ENCODE measurements around the gene DUS1L.
A peak's percentile ranks its signal among the peaks of the same experiment; 100 is the strongest.

DUS1L gene

DNA sequence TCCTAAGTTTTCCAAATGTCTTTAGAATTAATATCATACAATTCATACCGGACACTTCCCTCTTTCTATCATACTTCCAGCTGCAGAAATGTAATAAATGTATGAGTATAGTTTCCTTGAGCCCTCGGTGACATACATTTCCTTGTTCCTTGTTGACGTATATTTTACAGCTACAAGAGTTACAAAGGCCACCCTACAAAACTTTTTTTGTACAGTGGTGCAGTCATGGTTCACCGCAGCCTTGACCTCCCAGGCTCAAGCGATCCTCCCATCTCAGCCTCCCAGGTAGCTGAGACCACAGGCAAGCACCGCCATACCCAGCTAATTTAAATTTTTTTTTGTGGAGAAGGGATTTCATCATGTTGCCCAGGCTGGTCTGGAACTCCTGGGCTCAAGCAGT lies 7.2 kb upstream of the DUS1L start:
- no peak overlapping the region for H3K4me3 Mint-ChIP-seq

GRCh38 chr17:82070611-82071010 lies 5.0 kb upstream of the DUS1L start:
- peaks cover 6% of the 10 kb centered on the region for H3K36me3 Mint-ChIP-seq (ENCODE audit: insufficient read depth)

More for the DNA sequence above, 7.2 kb upstream of the DUS1L start:
- Mint-ChIP-seq H3K9me3 (no peaks in the 10 kb centered on the region), H3K36me3 (ENCODE audit: insufficient read depth) (peaks cover 4% of the 10 kb centered on the region), H3K4me1 (no peaks in the 10 kb centered on the region), H3K27ac (ENCODE audit: low read depth) (no peak overlapping the region), H3K27me3 (no peaks in the 10 kb centered on the region)
- ATAC-seq (replicated peaks; ENCODE audit: extremely low read depth, poor library complexity, severe bottlenecking) = no peak
- DNase-seq (ENCODE audit: low spot score in 2 of 2) = no peak

DNA sequence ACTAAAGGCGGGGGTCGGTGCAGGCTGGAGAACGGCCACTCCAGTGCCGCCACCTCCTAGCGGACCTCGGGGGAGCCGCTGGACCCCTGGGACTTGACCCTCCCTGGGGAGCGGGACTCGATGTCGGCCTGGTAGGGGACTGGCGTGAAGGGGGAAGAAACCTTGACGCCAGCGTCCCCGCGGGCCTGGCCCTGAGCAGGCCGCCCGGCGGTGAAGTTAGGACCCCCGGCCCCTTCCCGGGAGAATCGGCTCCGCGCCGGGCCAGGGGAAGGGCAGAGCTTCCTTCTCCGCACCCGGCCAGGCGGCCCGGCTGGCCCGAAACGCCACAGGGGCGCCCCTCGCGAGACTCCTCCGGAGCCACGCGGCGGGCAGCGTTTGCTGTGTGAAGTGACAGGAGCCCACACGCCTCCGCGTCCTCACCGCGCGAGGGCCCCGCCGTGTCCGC lies 389 bp downstream of the DUS1L start:
- no peaks in the 10 kb centered on the region for H3K27me3 Mint-ChIP-seq
- peak overlapping the region; percentile 92 for H3K27ac Mint-ChIP-seq (ENCODE audit: low read depth)
- ATAC-seq (replicated peaks; ENCODE audit: extremely low read depth, poor library complexity, severe bottlenecking) = peak; percentile 66
- H3K36me3 Mint-ChIP-seq (ENCODE audit: insufficient read depth) = peaks cover 10% of the 10 kb centered on the region
- DNase-seq (ENCODE audit: low spot score in 2 of 2) = no peak
- H3K9me3 Mint-ChIP-seq = no peaks in the 10 kb centered on the region
- H3K4me3 Mint-ChIP-seq = peak overlapping the region; percentile 77
- H3K4me1 Mint-ChIP-seq = peaks cover 7% of the 10 kb centered on the region

More at GRCh38 chr17:82070611-82071010, 5.0 kb upstream of the DUS1L start:
- Mint-ChIP-seq H3K27me3 (no peaks in the 10 kb centered on the region), H3K27ac (ENCODE audit: low read depth) (no peak overlapping the region), H3K4me1 (peaks cover 7% of the 10 kb centered on the region), H3K9me3 (no peaks in the 10 kb centered on the region), H3K4me3 (no peak overlapping the region)
- DNase-seq (ENCODE audit: low spot score in 2 of 2) (no peak), ATAC-seq (replicated peaks; ENCODE audit: extremely low read depth, poor library complexity, severe bottlenecking) (no peak)

GRCh38 chr17:82064433-82065192 lies 991 bp downstream of the DUS1L start:
- no peaks in the 10 kb centered on the region for H3K27me3 Mint-ChIP-seq
- peaks cover 10% of the 10 kb centered on the region for H3K36me3 Mint-ChIP-seq (ENCODE audit: insufficient read depth)
- DNase-seq (ENCODE audit: low spot score in 2 of 2) (no peak), ATAC-seq (replicated peaks; ENCODE audit: extremely low read depth, poor library complexity, severe bottlenecking) (no peak)
- no peaks in the 10 kb centered on the region for H3K9me3 Mint-ChIP-seq
- peaks cover 7% of the 10 kb centered on the region for H3K4me1 Mint-ChIP-seq
- H3K27ac Mint-ChIP-seq (ENCODE audit: low read depth) = peak overlapping the region; percentile 38
- H3K4me3 Mint-ChIP-seq = peak overlapping the region; percentile 77

GRCh38 chr17:82063424-82064415 lies 1.9 kb downstream of the DUS1L start:
- DNase-seq (ENCODE audit: low spot score in 2 of 2) (no peak), ATAC-seq (replicated peaks; ENCODE audit: extremely low read depth, poor library complexity, severe bottlenecking) (no peak)
- peaks cover 11% of the 10 kb centered on the region for H3K36me3 Mint-ChIP-seq (ENCODE audit: insufficient read depth)

GRCh38 chr17:82062984-82063368 lies 2.6 kb downstream of the DUS1L start:
- no peaks in the 10 kb centered on the region for H3K27me3 Mint-ChIP-seq
- H3K27ac Mint-ChIP-seq (ENCODE audit: low read depth) = no peak overlapping the region
- ATAC-seq (replicated peaks; ENCODE audit: extremely low read depth, poor library complexity, severe bottlenecking) = no peak
- DNase-seq (ENCODE audit: low spot score in 2 of 2) = no peak
- H3K4me3 Mint-ChIP-seq = no peak overlapping the region
- peaks cover 7% of the 10 kb centered on the region for H3K4me1 Mint-ChIP-seq
- H3K9me3 Mint-ChIP-seq = no peaks in the 10 kb centered on the region
- peaks cover 13% of the 10 kb centered on the region for H3K36me3 Mint-ChIP-seq (ENCODE audit: insufficient read depth)

More at GRCh38 chr17:82063424-82064415, 1.9 kb downstream of the DUS1L start:
- H3K9me3 Mint-ChIP-seq = no peaks in the 10 kb centered on the region
- peak overlapping the region; percentile 38 for H3K27ac Mint-ChIP-seq (ENCODE audit: low read depth)
- H3K4me3 Mint-ChIP-seq = peak overlapping the region; percentile 77
- H3K27me3 Mint-ChIP-seq = no peaks in the 10 kb centered on the region
- peaks cover 7% of the 10 kb centered on the region for H3K4me1 Mint-ChIP-seq

GRCh38 chr17:82062076-82062983 lies 3.3 kb downstream of the DUS1L start:
- ATAC-seq (replicated peaks; ENCODE audit: extremely low read depth, poor library complexity, severe bottlenecking) (no peak), DNase-seq (ENCODE audit: low spot score in 2 of 2) (no peak)
- Mint-ChIP-seq H3K9me3 (no peaks in the 10 kb centered on the region), H3K4me3 (no peak overlapping the region), H3K27ac (ENCODE audit: low read depth) (no peak overlapping the region), H3K4me1 (peaks cover 7% of the 10 kb centered on the region), H3K36me3 (ENCODE audit: insufficient read depth) (peaks cover 15% of the 10 kb centered on the region), H3K27me3 (no peaks in the 10 kb centered on the region)

DNA sequence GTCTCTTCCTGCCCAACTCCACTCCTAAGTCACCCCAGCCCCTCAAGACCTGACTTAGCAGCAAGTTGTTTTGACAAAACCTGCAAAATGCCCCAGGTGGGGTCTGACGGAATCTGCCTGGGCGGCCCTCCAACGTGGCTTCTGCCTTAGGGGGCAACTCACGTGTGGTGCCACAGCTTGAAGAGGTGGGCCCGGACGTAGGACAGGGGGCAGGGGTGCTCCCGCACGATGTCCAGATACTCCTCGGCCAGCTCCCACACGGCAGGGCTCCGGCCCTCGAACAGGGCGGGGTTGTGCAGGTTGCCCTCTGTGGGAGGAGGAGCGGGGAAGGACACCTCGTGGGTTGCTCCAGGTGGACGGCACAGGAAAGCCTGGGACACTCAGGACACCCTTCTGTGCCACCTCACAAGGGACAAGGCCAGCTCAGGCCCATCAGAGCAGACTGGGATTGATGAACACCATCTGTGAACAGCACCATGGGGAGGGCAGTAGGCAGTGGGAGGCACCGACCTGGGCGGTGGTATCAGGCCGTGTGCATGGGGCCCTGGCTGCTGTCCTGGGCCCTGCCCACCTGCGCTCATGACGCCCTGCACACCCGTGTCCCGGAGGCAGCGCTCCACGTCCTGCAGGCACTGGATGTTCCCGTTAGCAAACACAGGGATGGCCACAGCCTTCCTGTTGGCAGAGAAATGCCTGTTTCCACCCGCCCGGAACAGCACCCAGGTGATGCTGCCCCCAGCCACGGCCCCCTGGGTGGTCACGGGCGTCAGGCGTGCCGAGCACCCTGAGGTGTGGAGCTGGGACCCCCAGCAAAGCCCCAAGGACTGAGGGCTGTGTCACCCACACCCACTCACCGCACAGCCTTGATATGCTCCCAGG lies 4.3 kb downstream of the DUS1L start:
- H3K27ac Mint-ChIP-seq (ENCODE audit: low read depth) = no peak overlapping the region
- no peaks in the 10 kb centered on the region for H3K9me3 Mint-ChIP-seq
- ATAC-seq (replicated peaks; ENCODE audit: extremely low read depth, poor library complexity, severe bottlenecking) (no peak), DNase-seq (ENCODE audit: low spot score in 2 of 2) (no peak)
- H3K4me3 Mint-ChIP-seq = no peak overlapping the region
- peaks cover 4% of the 10 kb centered on the region for H3K4me1 Mint-ChIP-seq
- no peaks in the 10 kb centered on the region for H3K27me3 Mint-ChIP-seq
- H3K36me3 Mint-ChIP-seq (ENCODE audit: insufficient read depth) = peaks cover 17% of the 10 kb centered on the region

DNA sequence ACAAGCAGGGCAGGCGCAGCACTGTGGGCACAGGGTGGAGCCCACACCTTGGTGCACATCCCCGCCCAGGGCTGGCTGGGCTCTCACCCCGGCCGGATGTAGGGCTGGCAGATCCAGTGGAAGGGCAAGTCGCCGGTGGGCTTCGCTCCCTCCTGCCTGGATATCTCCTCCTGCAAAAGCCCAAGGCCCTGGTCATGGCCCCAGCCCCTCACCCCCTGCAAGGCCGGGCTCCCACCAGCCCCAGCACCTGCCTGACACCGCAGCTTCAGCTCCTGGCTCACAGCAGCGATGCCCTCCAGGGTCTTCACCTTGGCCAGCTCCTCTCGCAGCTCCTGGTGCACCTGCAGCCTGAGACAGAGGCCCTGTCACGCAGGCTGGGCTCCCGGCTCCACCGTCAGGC lies 5.0 kb downstream of the DUS1L start:
- Mint-ChIP-seq H3K27ac (ENCODE audit: low read depth) (no peak overlapping the region), H3K4me1 (no peaks in the 10 kb centered on the region), H3K36me3 (ENCODE audit: insufficient read depth) (peaks cover 15% of the 10 kb centered on the region), H3K9me3 (no peaks in the 10 kb centered on the region), H3K4me3 (no peak overlapping the region), H3K27me3 (no peaks in the 10 kb centered on the region)
- ATAC-seq (replicated peaks; ENCODE audit: extremely low read depth, poor library complexity, severe bottlenecking) (no peak), DNase-seq (ENCODE audit: low spot score in 2 of 2) (no peak)

DNA sequence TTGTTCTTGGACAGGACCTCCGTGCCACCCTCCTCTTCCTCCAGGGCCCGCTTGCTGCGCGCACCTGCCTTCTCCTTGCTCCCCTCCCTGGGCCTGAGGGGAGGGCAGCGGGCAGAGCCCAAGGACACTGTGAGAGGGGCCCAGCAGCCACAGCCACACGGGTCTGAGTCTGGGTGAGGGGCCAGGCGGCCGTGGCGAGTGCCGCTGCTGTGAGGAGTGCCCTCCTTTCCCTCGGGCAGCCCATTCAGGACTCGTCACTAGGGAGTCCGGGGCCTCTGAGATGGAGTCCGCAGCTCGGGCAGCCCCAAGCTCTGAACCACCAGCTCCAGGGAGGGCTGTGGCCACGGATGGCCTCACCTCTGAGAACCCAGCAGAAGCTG lies 5.6 kb downstream of the DUS1L start:
- H3K27me3 Mint-ChIP-seq = no peaks in the 10 kb centered on the region
- no peaks in the 10 kb centered on the region for H3K4me1 Mint-ChIP-seq
- peaks cover 17% of the 10 kb centered on the region for H3K36me3 Mint-ChIP-seq (ENCODE audit: insufficient read depth)
- DNase-seq (ENCODE audit: low spot score in 2 of 2) = no peak
- no peak for ATAC-seq (replicated peaks; ENCODE audit: extremely low read depth, poor library complexity, severe bottlenecking)
- no peak overlapping the region for H3K27ac Mint-ChIP-seq (ENCODE audit: low read depth)
- H3K4me3 Mint-ChIP-seq = no peak overlapping the region
- H3K9me3 Mint-ChIP-seq = no peaks in the 10 kb centered on the region

DNA sequence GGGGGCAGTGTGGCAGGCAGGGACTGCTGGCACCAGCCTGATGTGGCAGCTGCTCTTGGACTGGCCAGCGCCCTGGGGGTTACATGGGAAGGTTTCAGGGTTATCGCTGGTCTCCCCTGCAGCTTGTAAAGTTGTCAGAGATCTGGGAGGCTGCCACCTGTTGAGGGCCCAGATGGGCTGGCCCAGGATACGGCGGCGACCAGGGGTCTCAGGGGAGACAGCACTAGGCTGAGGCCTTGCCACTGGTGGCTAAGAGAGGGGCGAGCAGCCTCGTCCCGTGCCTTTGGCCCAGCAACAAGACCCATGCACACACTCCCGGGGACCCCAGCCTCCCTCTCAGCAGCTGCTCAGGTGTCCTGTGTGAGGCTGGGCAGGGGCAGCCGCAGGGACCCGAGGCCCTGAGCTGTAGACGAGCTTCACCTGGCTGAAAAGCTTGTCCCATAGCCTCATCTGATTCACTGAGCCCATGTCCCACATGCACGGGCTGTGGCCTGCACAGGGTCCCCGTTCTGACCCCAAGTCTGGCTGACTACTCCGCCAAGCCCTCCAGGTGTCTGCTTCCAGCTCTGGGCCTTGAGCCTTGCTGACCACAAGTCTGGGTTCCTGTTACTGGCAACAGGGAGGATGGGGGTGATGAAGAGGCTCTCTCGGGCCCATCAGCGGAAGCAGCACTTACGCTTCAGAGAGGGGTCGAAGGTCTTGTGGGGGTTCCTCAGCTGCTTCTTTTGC lies 6.2 kb downstream of the DUS1L start:
- DNase-seq (ENCODE audit: low spot score in 2 of 2) = no peak
- H3K4me3 Mint-ChIP-seq = no peak overlapping the region
- H3K27me3 Mint-ChIP-seq = no peaks in the 10 kb centered on the region
- H3K4me1 Mint-ChIP-seq = no peaks in the 10 kb centered on the region
- peaks cover 15% of the 10 kb centered on the region for H3K36me3 Mint-ChIP-seq (ENCODE audit: insufficient read depth)
- no peaks in the 10 kb centered on the region for H3K9me3 Mint-ChIP-seq
- no peak for ATAC-seq (replicated peaks; ENCODE audit: extremely low read depth, poor library complexity, severe bottlenecking)
- H3K27ac Mint-ChIP-seq (ENCODE audit: low read depth) = no peak overlapping the region

Data from central memory CD8-positive, alpha-beta T cell (primary cell).